GM12878 (cell line): ENCODE measurements around the gene ARMC3. TPM values are rescaled to one million over a fixed set of nuclear protein-coding genes. Genes with fewer than 3 reads are reported as not detected.

Source experiments
- ATAC-seq: fragments of 200-7000 bp; cut with Tn5 transposase; 3 replicates; pipeline ENCODE4 v1.9.1; 2020; ENCODE audit warnings: mild to moderate bottlenecking, moderate library complexity
- BruUV-seq: library from RNA; stranded (reverse); fragments of 400-500 nt; replicated peaks from 2 replicates; lab custom pipeline; 2021; lab: Mats Ljungman, UMichigan
- CTCF ChIA-PET: fragments of 300-600 bp; sonication (Branson Sonifier 250); formaldehyde crosslinking; extraction: SDS; loops from one replicate; lab custom pipeline; 2021; ENCODE audit warnings: inconsistent platforms; lab: Yijun Ruan, JAX
- POLR2A ChIA-PET: fragments of 350-600 bp; formaldehyde crosslinking; extraction: SDS; loops from one replicate; lab custom pipeline; 2021; ENCODE audit warnings: inconsistent platforms; lab: Charles Lee
- RAD21 ChIA-PET: fragments of 300-600 bp; sonication (Branson Sonifier 250); formaldehyde crosslinking; loops from one replicate; lab custom pipeline; 2023; ENCODE audit warnings: antibody characterized with exemption; ENCODE audit not compliant: unreplicated experiment; lab: Charles Lee
- SMC1A ChIA-PET: fragments of 300-600 bp; sonication (Branson Sonifier 250); formaldehyde crosslinking; loops from one replicate; lab custom pipeline; 2023; ENCODE audit not compliant: unreplicated experiment, uncharacterized antibody; lab: Charles Lee
- DNase-seq: peaks from one replicate; pipeline ENCODE4 v3.0.0-alpha.2; 2011; ENCODE audit warnings: low read depth, low spot score
- FAIRE-seq: peaks from 3 replicates; lab custom pipeline; 2011; peaks lifted over from hg19 to GRCh38; lab: Jason Lieb, UNC
- H2AFZ ChIP-seq: 2 replicates; pipeline ENCODE4 v1.6.0; 2011; ENCODE audit warnings: low read depth, low read length, control low read depth; ENCODE audit not compliant: control insufficient read depth
- H3K27ac ChIP-seq: 2 replicates; pipeline ENCODE4 v1.5.1; 2011; ENCODE audit warnings: control low read depth; ENCODE audit not compliant: control insufficient read depth, insufficient read depth
- H3K27me3 ChIP-seq, 2 experiments: replicated peaks in 1 of 2; 2 replicates each; pipeline versions ENCODE4 v1.6.0 to v1.6.1; 2011; ENCODE audit warnings: low read length in 1 of 2; ENCODE audit not compliant: control insufficient read depth in 2 of 2, insufficient read depth in 2 of 2
- H3K36me3 ChIP-seq, 2 experiments: 2 replicates each; pipeline ENCODE4 v1.5.1; 2011; ENCODE audit warnings: low read length in 1 of 2; ENCODE audit not compliant: control insufficient read depth in 2 of 2, insufficient read depth in 2 of 2
- H3K4me1 ChIP-seq: 2 replicates; pipeline ENCODE4 v1.6.1; 2011; ENCODE audit warnings: mild to moderate bottlenecking, low read length, moderate library complexity, mixed read lengths; ENCODE audit not compliant: control insufficient read depth, insufficient read depth
- H3K4me2 ChIP-seq: 2 replicates; pipeline ENCODE4 v1.6.0; 2011; ENCODE audit warnings: control low read depth; ENCODE audit not compliant: control insufficient read depth, insufficient read depth
- H3K4me3 ChIP-seq: fragments of 200-600 bp; sonication (generic); 2 replicates; pipeline ENCODE4 v1.5.1; 2016
- H3K79me2 ChIP-seq: 2 replicates; pipeline ENCODE4 v1.6.0; 2011; ENCODE audit warnings: low read length; ENCODE audit not compliant: control insufficient read depth, insufficient read depth
- H3K9ac ChIP-seq: 2 replicates; pipeline ENCODE4 v1.8.0; 2011; ENCODE audit warnings: low read length, control low read depth, mixed read lengths; ENCODE audit not compliant: control insufficient read depth, insufficient read depth
- H3K9me3 ChIP-seq: replicated peaks from 3 replicates; pipeline ENCODE4 v1.5.1; 2011; ENCODE audit warnings: mild to moderate bottlenecking, low read length; ENCODE audit not compliant: control insufficient read depth, insufficient read depth
- H4K20me1 ChIP-seq: 2 replicates; pipeline ENCODE4 v1.6.0; 2011; ENCODE audit not compliant: control insufficient read depth, insufficient read depth
- ATF2 ChIP-seq: IDR thresholded peaks from 2 replicates; pipeline ENCODE4 v1.6.1; 2012; ENCODE audit warnings: low read length, inconsistent platforms
- BMI1 ChIP-seq: fragments of 450-650 bp; IDR thresholded peaks from 2 replicates; pipeline ENCODE4 v1.6.1; 2016; ENCODE audit warnings: mild to moderate bottlenecking, moderate library complexity, borderline replicate concordance
- CBFB ChIP-seq: IDR thresholded peaks from 2 replicates; pipeline ENCODE4 v1.6.1; 2016; ENCODE audit warnings: antibody characterized with exemption, low read depth
- CREB1 ChIP-seq: IDR thresholded peaks from 2 replicates; pipeline ENCODE4 v1.6.1; 2012; ENCODE audit warnings: low read depth, mild to moderate bottlenecking, inconsistent platforms
- CREM ChIP-seq: IDR thresholded peaks from 2 replicates; pipeline ENCODE4 v1.6.1; 2014; ENCODE audit warnings: antibody characterized with exemption, low read depth
- EED ChIP-seq: sonication (generic); IDR thresholded peaks from 2 replicates; pipeline ENCODE4 v1.6.1; 2016; ENCODE audit warnings: antibody characterized with exemption, low read depth
- FOXM1 ChIP-seq: IDR thresholded peaks from 2 replicates; pipeline ENCODE4 v1.6.1; 2012; ENCODE audit warnings: low read depth, mild to moderate bottlenecking, inconsistent platforms, low read length, moderate library complexity
- IKZF1 ChIP-seq: fragments of 450-650 bp; conservative IDR thresholded peaks from 2 replicates; pipeline ENCODE4 v1.6.1; 2017; ENCODE audit warnings: antibody characterized with exemption, mild to moderate bottlenecking
- IKZF2 ChIP-seq, 2 experiments: fragments of 450-650 bp; IDR thresholded peaks; 2 replicates each; pipeline ENCODE4 v1.6.1; 2017; ENCODE audit warnings: mild to moderate bottlenecking in 2 of 2, moderate library complexity in 2 of 2
- IRF4 ChIP-seq: IDR thresholded peaks from 2 replicates; pipeline ENCODE4 v1.6.1; 2011; ENCODE audit warnings: low read depth, low read length
- JUNB ChIP-seq: IDR thresholded peaks from 2 replicates; pipeline ENCODE4 v1.6.1; 2016; ENCODE audit warnings: antibody characterized with exemption, mild to moderate bottlenecking
- KAT2A ChIP-seq: conservative IDR thresholded peaks from 2 replicates; pipeline ENCODE4 v1.6.1; 2011; ENCODE audit warnings: low read depth, low read length; ENCODE audit not compliant: control insufficient read depth
- MYB ChIP-seq: fragments of 150-350 bp; IDR thresholded peaks from 2 replicates; pipeline ENCODE4 v1.6.1; 2014; ENCODE audit warnings: mild to moderate bottlenecking, low read depth, low read length, borderline replicate concordance
- NFIC ChIP-seq: IDR thresholded peaks from 2 replicates; pipeline ENCODE4 v1.6.1; 2012; ENCODE audit warnings: low read depth, mild to moderate bottlenecking, inconsistent platforms, low read length, moderate library complexity
- PBX3 ChIP-seq: IDR thresholded peaks from 2 replicates; pipeline ENCODE4 v1.6.1; 2011; ENCODE audit warnings: mild to moderate bottlenecking, low read depth, low read length, moderate library complexity; ENCODE audit not compliant: insufficient replicate concordance
- PKNOX1 ChIP-seq: fragments of 450-650 bp; IDR thresholded peaks from 2 replicates; pipeline ENCODE4 v1.6.1; 2016; ENCODE audit warnings: mild to moderate bottlenecking
- POLR2AphosphoS2 ChIP-seq: IDR thresholded peaks from 2 replicates; pipeline ENCODE4 v1.6.1; 2011; ENCODE audit warnings: low read depth, mild to moderate bottlenecking, low read length, improper control_type of control experiment, moderate library complexity
- RUNX3 ChIP-seq: IDR thresholded peaks from 2 replicates; pipeline ENCODE4 v1.6.1; 2012; ENCODE audit warnings: low read length, inconsistent platforms
- SRF ChIP-seq, 2 experiments: IDR thresholded peaks; 2 replicates each; pipeline ENCODE4 v1.6.1; 2011; ENCODE audit warnings: low read depth in 2 of 2, low read length in 2 of 2, mild to moderate bottlenecking in 1 of 2, moderate library complexity in 1 of 2
- SUPT20H ChIP-seq: IDR thresholded peaks from 2 replicates; pipeline ENCODE4 v1.6.1; 2011; ENCODE audit warnings: low read depth, mild to moderate bottlenecking, low read length, moderate library complexity, borderline replicate concordance; ENCODE audit not compliant: control insufficient read depth
- WRNIP1 ChIP-seq: IDR thresholded peaks from 2 replicates; pipeline ENCODE4 v1.6.1; 2011; ENCODE audit warnings: low read depth, low read length, improper control_type of control experiment, borderline replicate concordance
- ZSCAN29 ChIP-seq: fragments of 450-650 bp; IDR thresholded peaks from 2 replicates; pipeline ENCODE4 v1.6.1; 2017; ENCODE audit warnings: mild to moderate bottlenecking, moderate library complexity
- WGBS: methylation state at CpG from one replicate; pipeline ENCODE4 v1.1.6; 2016; ENCODE audit warnings: low lambda C conversion rate; ENCODE audit not compliant: insufficient replicate concordance, insufficient coverage; ENCODE audit errors: missing lambda C conversion rate; 5-methylcytosine and 5-hydroxymethylcytosine counted together
- in situ Hi-C: fragments of 300-500 bp; cut with MboI; formaldehyde crosslinking; loops from 9 replicates; pipeline ENCODE4 v1.14.3; 2018; ENCODE audit warnings: mixed read lengths
- intact Hi-C: fragments of 100-400 bp; cut with micrococcal nuclease; formaldehyde crosslinking; loops from one replicate; pipeline ENCODE4 v1.14.2; 2022; ENCODE audit not compliant: unreplicated experiment
- polyA plus RNA-seq, 11 experiments: library from polyadenylated mRNA; depleted of rRNA in 4 of 11; unstranded in 6 of 11; stranded (reverse) in 5 of 11; fragments of >200 nt; fragmentation: Nextera tagmentation in 4 of 11; fragmentation: Illumina TruSeq in 1 of 11; extraction: Ambion mirVana in 4 of 11; extraction: Trizol in 1 of 11; gene quantifications; 1 replicate in 1 of 11; 2 replicates in 10 of 11; pipeline versions ENCODE4 v1.2.1 to v1.2.3, GENCODE V29; 2011 to 2016; ENCODE audit warnings: inconsistent platforms in 2 of 11, missing spikeins in 2 of 11, low read depth in 1 of 11
- total RNA-seq, 4 experiments: library from RNA; depleted of rRNA in 3 of 4; stranded (reverse); fragments of >200 nt in 3 of 4; fragmentation: Illumina TruSeq in 1 of 4; extraction: Trizol in 1 of 4; gene quantifications; 2 replicates each; pipeline versions ENCODE4 v1.2.1 to v1.2.3, GENCODE V29; 2013 to 2021

ARMC3 gene
- total and polyA plus RNA-seq, 10 of the 15 experiments (the other 5 are each of a cell fraction or from before 2014, with no cell fraction given) = 0.01 to 0.06 TPM; not detected in 8

- no peak for TF ChIP-seq BMI1
- peak; percentile 73; the same call in 1 of the 2 replicates for TF ChIP-seq CBFB
- TF ChIP-seq ZSCAN29 = no peak
- peak; percentile 64; the same call in 1 of the 2 replicates for TF ChIP-seq ATF2
- 0 out of 2 replicates have a peak, but pooled peaks have one; percentile 31 for TF ChIP-seq IRF4
- TF ChIP-seq PBX3 = no peak
- TF ChIP-seq IKZF2 (IDR thresholded peaks at IDR 0.05) = peak; percentile 12 to 31; a peak in 1 of 4 replicates
- TF ChIP-seq FOXM1 = peak; percentile 62; the same call in 1 of the 2 replicates
- peak; percentile 66; the same call in 1 of the 2 replicates for TF ChIP-seq EED
- no peak for TF ChIP-seq MYB
- TF ChIP-seq SRF (IDR thresholded peaks at IDR 0.05; ENCODE audit: low read depth in 2 of 2, low read length in 2 of 2) = no peak
- TF ChIP-seq IKZF1 = no peak
- no peak for TF ChIP-seq WRNIP1
- TF ChIP-seq NFIC = peak; percentile 67
- no peak for TF ChIP-seq POLR2AphosphoS2
- TF ChIP-seq KAT2A = no peak
- no peak for TF ChIP-seq PKNOX1
- TF ChIP-seq RUNX3 = peak; percentile 97
- TF ChIP-seq CREB1 = peak; percentile 59; the same call in 1 of the 2 replicates
- TF ChIP-seq SUPT20H = no peak
- TF ChIP-seq CREM = peak; percentile 59; the same call in 1 of the 2 replicates
- TF ChIP-seq JUNB = peak; percentile 68
- Histone ChIP-seq H3K4me1 (peaks cover 28% of the 10 kb centered on the region), H3K4me3 (no peak overlapping the region), H2AFZ (no peak overlapping the region), H3K9ac (no peak overlapping the region), H3K4me2 (no peak overlapping the region), H3K27ac (no peak overlapping the region), H3K27me3 (no peaks in the 10 kb centered on the region), H3K79me2 (no peaks in the 10 kb centered on the region), H4K20me1 (no peaks in the 10 kb centered on the region), H3K9me3 (no peaks in the 10 kb centered on the region), H3K36me3 (no peaks in the 10 kb centered on the region)
- 54% methylated on average over 10 of the region's 10 CpGs for WGBS
- intact Hi-C loops (loop anchor here (5.0 to 10.0 kb wide), 2 partner anchors 494 to 817 kb away; no protein-coding TSS in a partner anchor), in situ Hi-C loops (no loop called here)
- FAIRE-seq (no peak), ATAC-seq (peak; percentile 69), DNase-seq (peak; percentile 64)
- RAD21 ChIA-PET = no interaction called here
- CTCF ChIA-PET = interaction anchor here (0.6 to 1.5 kb wide), 4 partner anchors 11 to 841 kb away, joined by 3 to 8 read pairs (median 4); no protein-coding TSS in a partner anchor
- no TSS peak for BruUV-seq
- POLR2A ChIA-PET = no interaction called here
- SMC1A ChIA-PET = no interaction called here
These were observed 141.4 kb downstream of the ARMC3 start for GRCh38 chr10:23069019-23069815.
